NCI-H1436 (cell line): ENCODE measurements around the gene NPW.

Experiments
- DNase-seq: peaks from one replicate; lab custom pipeline; 2025; lab: John Stamatoyannopoulos, UW

The NPW gene

GRCh38 chr16:2036200-2036966 lies 16.8 kb downstream of the NPW start:
- no peak for DNase-seq

- no peak for DNase-seq
Measured at GRCh38 chr16:2037115-2037514, 17.5 kb downstream of the NPW start.

GRCh38 chr16:2037647-2038381 lies 18.2 kb downstream of the NPW start:
- DNase-seq: no peak

GRCh38 chr16:2038382-2039231 lies 19.0 kb downstream of the NPW start:
- no peak for DNase-seq

GRCh38 chr16:2039274-2040031 lies 19.9 kb downstream of the NPW start:
- DNase-seq: no peak

GRCh38 chr16:2040041-2040786 lies 20.6 kb downstream of the NPW start:
- no peak for DNase-seq

GRCh38 chr16:2040787-2041522 lies 21.4 kb downstream of the NPW start:
- no peak for DNase-seq

- DNase-seq: peak; percentile 73
Measured at GRCh38 chr16:2042171-2042985, 22.8 kb downstream of the NPW start.

- DNase-seq: no peak
Measured at GRCh38 chr16:2042986-2043666, 23.5 kb downstream of the NPW start.

- DNase-seq: peak; percentile 26
Measured at GRCh38 chr16:2043667-2044451, 24.3 kb downstream of the NPW start.

GRCh38 chr16:2044541-2044940 lies 25.0 kb downstream of the NPW start:
- DNase-seq: no peak

- DNase-seq: no peak
Measured at GRCh38 chr16:2045965-2046892, 26.6 kb downstream of the NPW start.

- no peak for DNase-seq
Measured at GRCh38 chr16:2046893-2047329, 27.3 kb downstream of the NPW start.

GRCh38 chr16:2047330-2048115 lies 27.9 kb downstream of the NPW start, which contains the start of the genes NTHL1 and TSC2:
NTHL1 (minus strand) TSS chr16:2047834; CDS start chr16:2047823, 11 bp downstream.
TSC2 (plus strand) TSS chr16:2047985; CDS start chr16:2048616, 631 bp downstream.
- DNase-seq: peak; percentile 90

GRCh38 chr16:2048116-2048543 lies 28.5 kb downstream of the NPW start:
- DNase-seq: no peak

GRCh38 chr16:2053211-2053610 lies 33.6 kb downstream of the NPW start:
- DNase-seq: no peak
